HG02885 (cell line): ENCODE data around the gene DCTD.

Experiments used
- ATAC-seq: cut with Tn5 transposase; IDR thresholded peaks from one replicate; pipeline ENCODE4 v1.9.1; 2021; ENCODE audit warnings: mild to moderate bottlenecking; ENCODE audit not compliant: unreplicated experiment, poor library complexity

The DCTD gene

DNA sequence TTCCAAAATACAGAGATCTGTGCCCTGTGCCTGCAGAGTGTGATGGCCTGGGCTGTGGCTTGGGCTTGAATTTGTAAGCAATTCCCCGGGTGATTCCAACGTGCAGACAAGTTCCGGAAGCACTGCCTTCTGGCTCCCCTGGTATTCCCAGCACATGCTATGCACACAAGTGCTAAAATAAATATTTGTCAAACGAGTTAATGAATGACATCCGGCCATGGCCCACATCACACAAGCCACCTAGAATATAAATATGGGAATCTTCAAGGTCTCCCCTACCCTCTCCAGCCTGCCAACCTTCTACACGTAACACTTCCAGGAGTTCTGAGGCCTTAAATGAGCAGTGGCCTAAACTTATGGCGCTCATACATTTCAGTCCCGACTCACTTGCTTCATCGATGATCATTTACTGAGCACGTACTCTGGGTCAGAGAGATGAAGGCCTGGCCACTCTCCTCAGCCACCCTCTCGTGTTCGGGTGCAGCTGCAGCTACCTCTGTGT lies 21.3 kb downstream of the DCTD start:
- no peak for ATAC-seq

DNA sequence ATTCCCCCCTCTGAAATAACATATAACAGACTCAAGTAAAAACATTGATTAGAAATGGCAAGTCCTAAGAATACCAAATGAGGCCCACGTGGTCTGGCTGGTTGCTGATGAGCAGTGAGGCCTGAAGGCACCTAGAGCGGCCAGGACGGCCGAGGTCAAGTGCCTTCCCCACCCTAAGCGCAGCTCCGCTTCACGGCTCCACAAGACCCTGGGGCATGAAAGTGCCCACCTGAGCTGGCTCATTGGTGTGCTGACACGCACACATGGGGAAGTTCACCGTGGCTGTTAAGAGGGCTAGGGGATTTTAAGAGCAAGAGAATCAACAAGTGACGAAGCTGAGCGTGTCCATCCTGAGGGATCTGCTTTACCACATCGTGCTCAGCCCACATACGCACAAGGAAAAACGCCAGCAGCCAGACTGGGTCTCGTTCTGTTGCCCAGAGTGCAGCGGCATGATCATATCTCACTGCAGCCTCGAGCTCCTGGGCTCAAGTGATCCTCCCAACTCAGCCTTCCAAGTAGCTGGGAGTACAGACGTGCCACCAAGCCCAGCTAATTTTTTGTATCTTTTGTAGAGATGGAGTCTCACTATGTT lies 22.4 kb downstream of the DCTD start:
- no peak for ATAC-seq

- no peak for ATAC-seq
Measured at GRCh38 chr4:182893474-182894080, 23.6 kb downstream of the DCTD start.

GRCh38 chr4:182893047-182893446 lies 24.1 kb downstream of the DCTD start:
- ATAC-seq = no peak

DNA sequence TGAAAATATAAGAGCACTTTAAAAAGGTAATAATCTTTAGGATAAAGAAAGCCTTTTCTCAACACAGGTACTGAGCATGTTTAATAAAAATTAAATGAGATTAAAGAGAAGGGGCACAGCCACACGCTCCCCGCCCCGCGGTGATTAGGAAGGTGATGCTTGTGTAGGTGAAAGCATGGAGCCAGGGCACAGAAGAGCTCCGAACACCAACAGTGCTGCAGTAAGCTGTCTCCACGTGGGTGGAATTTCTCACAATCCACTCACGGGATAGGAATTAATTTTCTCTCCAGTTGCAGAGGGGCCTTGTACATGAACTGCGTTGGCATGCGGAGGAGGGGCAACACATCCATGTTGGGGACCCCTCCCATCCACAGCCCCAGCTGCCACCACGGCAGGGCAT lies 27.0 kb downstream of the DCTD start:
- no peak for ATAC-seq

GRCh38 chr4:182888891-182889290 lies 28.3 kb downstream of the DCTD start:
- ATAC-seq = no peak

GRCh38 chr4:182886768-182887167 lies 30.4 kb downstream of the DCTD start:
- ATAC-seq = no peak

DNA sequence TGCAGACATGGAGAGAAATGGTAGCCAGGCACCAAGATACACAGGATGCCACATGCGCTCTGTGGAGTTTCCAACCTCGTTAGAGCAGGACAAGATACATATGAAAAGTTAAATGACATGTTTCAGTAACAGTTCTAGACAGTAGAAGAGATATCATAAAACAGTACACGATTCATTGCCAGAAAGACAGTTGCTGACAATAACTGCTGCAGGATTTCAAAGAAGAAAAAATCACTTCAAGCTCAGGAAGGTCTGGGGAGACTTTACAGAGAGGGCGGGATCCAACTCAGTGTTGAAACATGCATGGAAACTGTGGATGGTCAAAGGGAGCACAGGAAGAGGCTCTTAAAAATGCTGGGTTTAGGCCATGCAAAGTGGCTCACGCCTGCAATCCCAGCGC lies 31.0 kb downstream of the DCTD start:
- no peak for ATAC-seq

DNA sequence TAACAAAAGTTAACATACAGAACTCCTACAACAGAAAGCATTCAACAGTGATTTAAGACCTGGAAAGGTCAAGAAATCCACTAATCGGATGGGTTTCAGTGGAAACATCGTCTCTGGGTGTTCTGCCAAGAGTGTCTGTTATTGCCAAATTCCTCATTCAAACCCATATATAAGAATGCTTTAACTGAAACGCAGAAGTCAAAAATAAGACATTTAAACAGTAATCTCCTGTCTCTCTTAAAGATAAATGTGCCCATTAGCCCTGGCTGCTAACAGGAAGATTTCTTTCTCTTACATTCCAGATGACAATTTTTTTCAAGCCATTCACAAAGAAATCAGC lies 31.5 kb downstream of the DCTD start:
- ATAC-seq = no peak

DNA sequence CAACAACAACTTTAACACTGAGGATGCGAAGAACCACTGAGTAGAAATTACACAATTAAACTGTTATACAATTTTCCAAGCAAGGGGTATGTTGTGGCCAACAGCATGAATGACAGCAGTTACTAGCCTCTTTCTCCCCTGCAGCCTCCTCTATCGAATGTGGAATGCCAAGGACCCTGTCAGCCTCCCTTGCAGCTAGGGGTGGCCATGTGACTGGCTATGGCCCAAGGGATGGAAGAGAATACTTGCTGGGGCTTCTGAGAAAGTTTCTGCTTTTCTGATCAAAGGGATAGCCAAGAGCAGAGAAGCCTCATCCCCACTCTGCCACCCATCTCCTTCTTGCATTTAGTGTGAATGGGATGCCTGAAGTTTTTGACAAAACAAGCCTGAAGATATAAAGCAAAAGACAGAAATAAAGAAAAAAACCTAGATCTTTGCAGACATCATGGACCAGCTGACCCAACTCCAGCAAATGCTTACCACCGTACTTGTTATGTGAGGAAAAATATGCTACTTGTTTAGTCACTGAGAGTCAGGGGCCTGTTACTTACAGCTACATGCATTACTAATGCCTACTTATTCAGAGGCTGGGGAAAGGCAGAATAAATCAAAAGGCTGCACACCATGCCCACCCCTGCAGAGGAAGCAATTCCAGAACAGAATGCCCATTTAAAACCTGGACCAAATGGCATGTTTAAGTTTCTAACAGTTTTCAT lies 32.0 kb downstream of the DCTD start:
- ATAC-seq = no peak

- no peak for ATAC-seq
Measured at GRCh38 chr4:182884040-182884439, 33.1 kb downstream of the DCTD start.

- no peak for ATAC-seq
Measured at GRCh38 chr4:182883351-182883750, 33.8 kb downstream of the DCTD start.

DNA sequence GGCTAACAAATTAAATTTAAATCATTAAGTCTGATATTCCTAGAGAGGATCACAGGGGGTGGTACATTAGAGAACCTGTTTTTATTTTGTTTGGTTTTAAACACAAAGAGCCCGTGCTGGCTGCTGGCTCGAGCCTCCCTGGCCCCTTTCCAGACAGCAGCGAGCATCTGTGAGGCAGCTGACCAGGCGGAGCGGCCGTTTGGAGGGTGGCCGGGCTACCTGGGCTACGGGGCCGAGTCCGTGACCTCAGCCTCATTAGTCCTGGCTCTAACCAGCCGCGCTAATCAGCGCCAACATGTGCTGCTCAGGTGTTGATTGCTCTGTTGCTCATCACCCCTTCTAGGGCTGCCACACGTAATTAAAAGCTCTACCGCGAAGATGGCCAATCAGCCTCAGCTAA lies 35.3 kb downstream of the DCTD start:
- no peak for ATAC-seq

DNA sequence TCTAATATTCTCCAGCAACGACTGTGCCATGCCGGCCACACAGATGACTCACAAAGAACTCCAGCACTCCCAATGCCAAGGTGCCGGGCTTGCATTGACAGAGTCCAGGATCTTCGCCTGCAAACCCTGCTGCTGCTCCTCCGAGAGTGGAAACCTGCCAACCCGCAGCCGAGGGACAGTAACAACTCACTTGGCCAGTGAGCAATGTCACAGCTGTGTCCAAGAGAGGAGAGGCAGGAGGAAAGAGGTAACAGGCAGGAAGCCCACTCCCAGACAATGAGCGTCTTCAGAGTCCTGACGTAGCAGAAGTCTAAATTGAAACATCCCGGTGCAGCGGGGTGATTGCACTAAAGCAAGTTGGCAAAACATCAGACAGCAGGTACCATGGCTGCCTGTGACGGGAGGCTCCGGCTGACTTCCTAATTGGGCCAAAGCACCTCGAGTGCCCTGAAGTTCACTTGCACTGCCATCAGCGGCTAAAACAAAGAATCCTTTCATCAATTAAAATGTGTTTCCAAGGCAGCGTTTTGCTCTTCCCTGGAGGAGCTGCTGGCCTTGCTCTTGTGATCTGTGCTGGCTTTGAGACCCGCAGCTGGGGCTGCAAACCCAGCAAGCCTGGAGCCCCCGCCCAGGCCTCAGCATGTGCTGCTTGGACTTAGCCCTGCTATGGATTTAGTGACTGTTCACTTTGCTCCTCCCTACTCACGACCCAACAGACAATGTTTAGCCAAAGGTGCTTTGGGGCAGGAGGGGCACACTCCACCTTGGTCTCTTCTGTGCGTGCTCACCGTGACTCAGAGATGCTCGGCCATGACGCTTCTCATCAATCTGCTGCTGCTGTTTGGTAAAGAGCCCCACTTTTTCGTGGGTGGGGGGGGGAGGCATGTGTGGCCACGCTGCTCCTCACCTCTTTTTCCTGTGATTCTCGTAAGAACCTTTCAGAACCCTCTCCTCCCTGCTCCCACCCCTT lies 36.5 kb downstream of the DCTD start:
- no peak for ATAC-seq

DNA sequence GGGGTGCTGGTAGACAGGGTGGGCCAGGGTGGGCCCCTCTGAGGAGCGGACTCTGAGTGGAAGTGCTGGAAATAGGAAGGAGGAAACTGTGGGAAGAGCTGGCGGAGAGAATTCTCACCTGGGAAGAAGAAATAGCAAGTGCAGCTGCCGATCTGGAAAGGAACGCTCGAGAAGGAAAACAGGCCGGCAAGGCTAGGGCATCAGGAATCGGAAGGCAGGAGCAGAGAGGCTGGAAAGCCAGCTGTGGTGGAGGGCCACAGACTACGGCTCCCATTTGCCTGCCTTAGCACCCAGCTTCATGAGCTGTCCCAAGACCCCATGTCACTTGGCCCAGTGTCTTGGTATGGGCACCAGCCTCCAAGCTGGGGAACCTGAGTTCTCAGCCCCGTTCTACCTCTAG lies 37.3 kb downstream of the DCTD start:
- no peak for ATAC-seq

DNA sequence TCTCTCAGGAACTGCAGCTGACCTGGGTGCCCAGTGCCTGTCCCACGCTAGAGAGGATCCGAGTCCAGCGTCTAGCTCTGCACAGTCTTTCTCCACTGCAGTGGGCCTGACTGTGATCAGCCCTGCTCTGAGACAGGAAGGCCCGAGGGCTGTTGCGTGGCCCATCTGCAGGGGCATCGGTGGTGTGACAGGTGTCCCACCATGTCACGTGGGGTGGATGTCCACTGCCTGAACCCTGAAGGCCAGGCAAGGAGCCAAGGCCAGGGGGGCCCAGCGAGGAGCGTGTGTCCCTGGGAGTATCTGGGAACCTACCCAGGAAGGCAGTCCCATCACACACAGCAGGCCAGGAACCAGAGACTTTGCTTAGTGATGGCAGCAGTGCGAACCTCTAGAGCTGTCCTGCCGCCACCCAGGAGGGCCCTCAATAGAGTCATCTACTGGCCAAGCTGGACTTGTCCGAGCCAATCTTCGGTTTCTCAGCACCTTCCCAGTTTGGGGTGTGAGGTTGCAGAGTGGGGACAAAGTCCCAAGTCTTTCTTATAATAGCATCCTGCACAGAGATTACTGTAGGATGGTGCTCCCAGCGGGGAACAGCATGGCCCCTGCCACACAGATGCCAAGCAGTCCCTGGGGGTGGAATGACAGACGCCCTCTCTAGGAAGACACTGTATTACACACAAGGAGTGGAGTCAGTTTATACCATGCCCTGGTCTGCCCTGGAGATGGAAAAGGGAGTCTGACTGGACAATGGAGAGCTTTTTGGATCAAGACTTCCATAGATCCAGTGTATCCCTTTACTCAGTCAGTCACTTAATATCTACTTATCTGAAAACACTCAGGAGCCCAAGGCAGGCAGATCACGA lies 38.3 kb downstream of the DCTD start:
- ATAC-seq = no peak

- no peak for ATAC-seq
Measured at GRCh38 chr4:182877326-182877883, 39.8 kb downstream of the DCTD start.

DNA sequence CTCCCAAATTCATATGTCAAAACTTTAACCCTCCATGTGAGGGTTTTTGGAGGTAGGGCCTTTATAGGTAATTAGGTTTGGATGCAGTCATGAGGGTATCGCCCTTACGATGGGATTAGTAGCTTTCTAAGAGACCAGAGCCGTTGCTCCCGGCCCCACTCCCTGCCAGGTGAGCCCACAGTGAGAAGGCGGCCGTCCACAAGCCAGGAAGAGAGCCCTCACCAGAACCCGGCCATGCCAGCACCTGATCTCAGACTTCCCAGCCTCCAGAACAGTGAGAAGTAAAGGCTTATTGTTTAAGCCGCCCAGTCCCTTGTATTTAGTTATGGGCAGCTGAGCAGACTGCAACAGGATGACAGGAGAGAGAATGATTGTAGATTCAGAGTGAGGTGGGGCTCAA lies 40.8 kb downstream of the DCTD start:
- ATAC-seq = no peak
